Upper lobe of left lung (tissue), 4 donors: ENCODE results near the gene PKDCC.

Experiments
- EP300 ChIP-seq, 4 donors: sonication (generic); formaldehyde crosslinking; IDR thresholded peaks; one replicate each; pipeline ENCODE4 v1.5.1; 2017; ENCODE audit warnings: antibody characterized with exemption in 4 of 4, control low read depth in 2 of 4
- POLR2A ChIP-seq, 4 donors: fragments of 450-650 bp; IDR thresholded peaks; one replicate each; pipeline ENCODE4 v1.5.1; 2016 to 2017; ENCODE audit warnings: antibody characterized with exemption in 4 of 4, mild to moderate bottlenecking in 2 of 4
- POLR2AphosphoS5 ChIP-seq, 2 donors: sonication (generic); formaldehyde crosslinking; IDR thresholded peaks; one replicate each; pipeline ENCODE4 v1.5.1; 2017; ENCODE audit warnings: antibody characterized with exemption in 2 of 2
- TF ChIP-seq, protein P1 (sequence below), 6 experiments: fragments of 450-650 bp in 4 of 6; fragments of 200-600 bp in 2 of 6; sonication (generic) in 2 of 6; IDR thresholded peaks; one replicate each; pipeline ENCODE4 v1.5.1; 2016 to 2019; ENCODE audit warnings: antibody characterized with exemption in 6 of 6

DNA sequence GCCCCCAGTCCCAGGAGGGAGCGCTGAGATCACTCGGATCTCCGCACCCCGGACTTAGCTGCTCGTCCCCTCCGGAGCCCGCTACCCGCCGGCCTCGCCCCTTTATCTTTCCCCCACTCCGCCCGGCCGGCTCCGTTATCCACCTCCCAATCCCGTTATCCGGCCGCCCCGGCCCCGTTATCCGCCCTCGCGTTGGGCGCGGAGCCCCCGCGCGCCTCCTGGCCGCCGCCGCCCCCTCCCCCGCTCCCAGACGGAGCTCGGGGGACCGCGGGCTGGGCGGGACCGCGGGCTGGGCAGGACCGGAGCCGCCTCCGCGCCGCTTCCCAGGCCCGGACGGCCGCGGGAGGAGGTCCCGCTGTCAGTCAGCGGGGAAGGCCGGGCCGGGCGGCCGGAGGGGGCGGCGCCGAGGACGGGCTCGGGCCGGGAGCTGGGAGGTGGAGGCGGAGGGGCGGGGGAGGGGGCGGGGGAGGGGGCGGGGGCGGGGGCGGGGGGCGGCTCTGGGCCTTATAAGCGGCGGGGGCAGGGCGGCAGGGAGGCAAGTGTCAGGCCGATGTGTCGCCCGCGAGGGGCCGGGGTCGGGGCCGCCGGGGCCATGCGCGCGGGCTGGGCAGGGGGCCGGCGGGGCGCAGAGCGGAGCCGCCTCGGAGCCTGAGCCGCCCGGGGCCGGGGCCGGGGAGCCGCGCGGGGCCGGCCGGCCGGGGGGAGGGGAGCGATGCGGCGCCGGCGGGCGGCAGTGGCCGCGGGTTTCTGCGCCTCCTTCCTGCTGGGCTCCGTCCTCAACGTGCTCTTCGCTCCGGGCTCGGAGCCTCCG, at the start of gene PKDCC:
- TF ChIP-seq POLR2AphosphoS5 (IDR thresholded peaks at IDR 0.05) = peak in 1 of 2 donors; percentile 34
- no peak for TF ChIP-seq EP300 (IDR thresholded peaks at IDR 0.05)
- TF ChIP-seq, protein P1, sequence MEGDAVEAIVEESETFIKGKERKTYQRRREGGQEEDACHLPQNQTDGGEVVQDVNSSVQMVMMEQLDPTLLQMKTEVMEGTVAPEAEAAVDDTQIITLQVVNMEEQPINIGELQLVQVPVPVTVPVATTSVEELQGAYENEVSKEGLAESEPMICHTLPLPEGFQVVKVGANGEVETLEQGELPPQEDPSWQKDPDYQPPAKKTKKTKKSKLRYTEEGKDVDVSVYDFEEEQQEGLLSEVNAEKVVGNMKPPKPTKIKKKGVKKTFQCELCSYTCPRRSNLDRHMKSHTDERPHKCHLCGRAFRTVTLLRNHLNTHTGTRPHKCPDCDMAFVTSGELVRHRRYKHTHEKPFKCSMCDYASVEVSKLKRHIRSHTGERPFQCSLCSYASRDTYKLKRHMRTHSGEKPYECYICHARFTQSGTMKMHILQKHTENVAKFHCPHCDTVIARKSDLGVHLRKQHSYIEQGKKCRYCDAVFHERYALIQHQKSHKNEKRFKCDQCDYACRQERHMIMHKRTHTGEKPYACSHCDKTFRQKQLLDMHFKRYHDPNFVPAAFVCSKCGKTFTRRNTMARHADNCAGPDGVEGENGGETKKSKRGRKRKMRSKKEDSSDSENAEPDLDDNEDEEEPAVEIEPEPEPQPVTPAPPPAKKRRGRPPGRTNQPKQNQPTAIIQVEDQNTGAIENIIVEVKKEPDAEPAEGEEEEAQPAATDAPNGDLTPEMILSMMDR (IDR thresholded peaks at IDR 0.05) = no peak
- peak in 1 of 4 donors; percentile 53 for TF ChIP-seq POLR2A (IDR thresholded peaks at IDR 0.05)
